IPS-18a (cell line): ENCODE measurements around the gene NDUFS2.
"Not testable (repeated sequence)": the region's sequence is repeated elsewhere in the genome, so short reads cannot be mapped to it uniquely, and the experiment has no call there.

Experiments used
- H3K27ac ChIP-seq: one replicate; pipeline ENCODE4 v1.5.1; 2013; ENCODE audit warnings: low read length
- H3K27me3 ChIP-seq: one replicate; pipeline ENCODE4 v1.6.1; 2013; ENCODE audit warnings: mild to moderate bottlenecking, low read length; ENCODE audit not compliant: control insufficient read depth, insufficient read depth
- H3K36me3 ChIP-seq: one replicate; pipeline ENCODE4 v1.6.1; 2013; ENCODE audit warnings: low read depth, low read length; ENCODE audit not compliant: control insufficient read depth
- H3K4me1 ChIP-seq: one replicate; pipeline ENCODE4 v1.6.1; 2013; ENCODE audit warnings: low read depth, low read length; ENCODE audit not compliant: control insufficient read depth
- H3K4me3 ChIP-seq: one replicate; pipeline ENCODE4 v1.5.1; 2013; ENCODE audit warnings: low read length
- H3K9ac ChIP-seq: one replicate; pipeline ENCODE4 v1.6.1; 2013; ENCODE audit warnings: mild to moderate bottlenecking, low read length, moderate library complexity
- H3K9me3 ChIP-seq: one replicate; pipeline ENCODE4 v1.6.1; 2013; ENCODE audit warnings: low read depth, low read length; ENCODE audit not compliant: control insufficient read depth

The NDUFS2 gene

GRCh38 chr1:161242313-161242712 is 40.1 kb downstream of the NDUFS2 start:
- Histone ChIP-seq H3K27me3 (no peaks in the 10 kb centered on the region), H3K9ac (no peak overlapping the region), H3K27ac (no peak overlapping the region), H3K9me3 (no peaks in the 10 kb centered on the region), H3K4me1 (no peaks in the 10 kb centered on the region), H3K36me3 (no peaks in the 10 kb centered on the region), H3K4me3 (no peak overlapping the region)

DNA sequence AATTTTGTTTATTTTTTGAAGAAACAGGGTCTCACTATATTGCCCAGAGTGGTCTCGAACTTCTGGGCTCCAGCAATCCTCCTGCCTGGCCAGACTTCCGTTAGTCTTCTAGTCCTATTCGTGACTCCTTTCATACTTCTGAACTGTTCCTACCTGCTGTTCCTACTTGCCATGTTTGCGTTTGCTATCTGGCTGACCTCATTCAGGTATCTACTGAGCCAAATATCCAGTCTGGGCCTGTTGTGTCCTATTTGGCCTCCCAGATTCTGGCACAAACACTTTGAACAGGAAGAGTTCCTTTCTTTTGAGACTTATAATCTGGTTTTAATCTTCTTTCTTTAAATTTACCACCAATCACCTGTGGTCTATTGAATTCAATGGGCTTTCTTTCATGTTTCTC is 42.7 kb downstream of the NDUFS2 start:
- no peak overlapping the region for H3K4me3 ChIP-seq
- H3K9ac ChIP-seq = no peak overlapping the region
- no peak overlapping the region for H3K27ac ChIP-seq
- no peaks in the 10 kb centered on the region for H3K27me3 ChIP-seq
- H3K9me3 ChIP-seq = no peaks in the 10 kb centered on the region
- no peaks in the 10 kb centered on the region for H3K4me1 ChIP-seq
- H3K36me3 ChIP-seq = no peaks in the 10 kb centered on the region

GRCh38 chr1:161250100-161250499 is 47.9 kb downstream of the NDUFS2 start:
- not testable (repeated sequence) for H3K4me1 ChIP-seq, H3K9ac ChIP-seq, H3K36me3 ChIP-seq, H3K27me3 ChIP-seq, H3K9me3 ChIP-seq, H3K27ac ChIP-seq, H3K4me3 ChIP-seq

DNA sequence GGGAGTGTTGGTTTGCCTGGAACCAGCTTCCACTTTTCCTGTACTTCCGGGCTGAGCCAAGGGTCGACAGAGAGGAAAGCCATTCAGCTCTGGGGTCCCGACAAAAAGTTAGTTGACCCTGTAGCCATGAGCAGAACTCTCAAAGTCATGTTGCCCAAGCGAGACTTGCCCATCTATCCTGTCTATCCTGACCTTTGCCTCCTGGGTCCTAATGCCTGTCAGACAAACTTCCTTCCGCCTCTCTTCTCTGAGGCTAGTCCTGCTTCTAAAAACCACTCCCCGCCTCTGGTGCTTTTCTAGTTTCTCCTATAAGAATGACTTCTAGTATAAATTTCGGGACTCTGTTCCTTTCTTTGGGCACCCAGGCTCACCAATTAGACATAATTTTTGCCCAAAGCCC is 48.7 kb downstream of the NDUFS2 start:
- Histone ChIP-seq H3K9ac (no peak overlapping the region), H3K4me3 (no peak overlapping the region), H3K9me3 (no peaks in the 10 kb centered on the region), H3K4me1 (no peaks in the 10 kb centered on the region), H3K27me3 (no peaks in the 10 kb centered on the region), H3K36me3 (no peaks in the 10 kb centered on the region), H3K27ac (no peak overlapping the region)

DNA sequence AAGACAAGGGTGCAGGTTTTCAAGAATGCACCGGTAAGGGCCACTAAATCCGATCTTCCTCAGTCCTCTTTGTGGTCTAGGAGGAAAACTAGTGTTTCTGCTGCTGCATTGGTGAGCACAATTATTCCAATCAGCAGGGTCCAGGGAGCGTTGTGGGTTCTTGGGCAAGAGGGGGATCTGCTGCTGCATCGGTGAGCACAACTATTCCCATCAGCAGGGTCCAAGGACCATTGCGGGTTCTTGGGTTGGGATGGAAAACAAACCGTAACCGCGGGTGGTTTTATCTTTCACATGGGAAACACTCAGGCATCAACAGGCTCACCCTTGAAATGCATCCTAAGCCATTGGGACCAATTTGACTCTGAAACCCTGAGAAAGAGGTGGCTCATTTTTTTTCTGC is 49.4 kb downstream of the NDUFS2 start:
- Histone ChIP-seq H3K9me3 (no peaks in the 10 kb centered on the region), H3K27ac (no peak overlapping the region), H3K9ac (no peak overlapping the region), H3K4me1 (no peaks in the 10 kb centered on the region), H3K4me3 (no peak overlapping the region), H3K27me3 (no peaks in the 10 kb centered on the region), H3K36me3 (no peaks in the 10 kb centered on the region)

GRCh38 chr1:161255302-161255701 is 53.1 kb downstream of the NDUFS2 start:
- H3K9ac ChIP-seq, H3K27ac ChIP-seq, H3K9me3 ChIP-seq, H3K36me3 ChIP-seq, H3K4me3 ChIP-seq, H3K4me1 ChIP-seq: not testable (repeated sequence)
- peaks cover 28% of the 10 kb centered on the region for H3K27me3 ChIP-seq

GRCh38 chr1:161255955-161256520 is 53.9 kb downstream of the NDUFS2 start:
- not testable (repeated sequence) for H3K36me3 ChIP-seq, H3K9ac ChIP-seq, H3K27ac ChIP-seq, H3K4me1 ChIP-seq, H3K9me3 ChIP-seq, H3K4me3 ChIP-seq
- H3K27me3 ChIP-seq = peaks cover 35% of the 10 kb centered on the region

- H3K9me3 ChIP-seq = not testable (repeated sequence)
- peaks cover 45% of the 10 kb centered on the region for H3K27me3 ChIP-seq
Observed at GRCh38 chr1:161257109-161257508, 54.9 kb downstream of the NDUFS2 start.

DNA sequence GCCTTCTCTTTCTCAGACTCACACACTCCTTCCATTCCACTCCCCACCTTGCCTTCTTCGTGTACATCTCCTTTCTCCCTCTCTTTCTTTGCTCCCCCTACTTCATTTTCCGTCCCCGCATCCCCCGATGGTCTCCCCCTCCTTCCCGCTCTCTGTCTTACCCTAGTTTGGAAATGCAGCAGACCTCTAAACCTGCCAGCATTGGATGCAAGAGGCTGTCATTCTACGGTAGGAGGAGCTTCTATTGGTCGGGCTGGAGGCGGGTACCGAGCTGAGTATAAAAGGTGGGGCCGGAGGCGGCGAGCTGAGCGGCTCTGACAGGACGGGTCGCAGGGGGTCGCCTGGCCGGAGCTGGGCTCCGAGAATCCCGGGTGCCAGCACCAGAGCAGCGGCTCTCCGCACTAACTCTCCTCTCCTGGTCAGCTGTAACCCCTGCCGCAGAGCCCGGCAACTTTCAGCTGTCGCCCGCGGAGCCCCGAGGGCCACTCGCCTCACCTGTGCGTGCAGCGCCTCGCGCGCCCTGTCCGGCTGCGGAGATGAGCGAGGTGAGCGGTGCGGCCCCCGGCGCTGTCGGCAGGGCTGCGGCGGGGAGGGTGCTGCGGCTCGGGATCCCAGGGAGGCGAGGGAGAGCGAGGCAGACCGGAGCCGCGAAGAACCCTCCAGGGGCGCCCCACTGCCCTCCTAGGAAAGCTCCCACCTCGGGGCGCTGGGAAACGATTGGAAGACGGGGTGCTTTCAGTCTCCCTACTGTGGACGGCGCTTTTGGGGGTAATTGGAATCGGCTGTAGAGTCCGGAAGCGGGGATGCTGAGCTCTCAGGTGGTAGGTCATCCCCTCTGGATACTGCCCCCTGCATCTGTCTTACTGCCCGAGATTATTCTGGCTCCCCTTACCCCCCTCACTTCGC is 56.5 kb downstream of the NDUFS2 start, which contains the start of gene PCP4L1:
TSS of gene PCP4L1 (plus strand) at position 307 of the 906 bp plus-strand sequence. CDS start at position 537, 230 bp downstream.
- Histone ChIP-seq H3K27me3 (peaks cover 50% of the 10 kb centered on the region), H3K9me3 (peaks cover 3% of the 10 kb centered on the region), H3K27ac (no peak within 1 kb of the TSS), H3K9ac (no peak within 1 kb of the TSS), H3K4me3 (peak within 1 kb of the TSS; percentile 65), H3K36me3 (no peaks in the 10 kb centered on the region), H3K4me1 (peaks cover 4% of the 10 kb centered on the region)

More at GRCh38 chr1:161257109-161257508, 54.9 kb downstream of the NDUFS2 start:
- H3K4me1 ChIP-seq, H3K9ac ChIP-seq, H3K4me3 ChIP-seq, H3K27ac ChIP-seq, H3K36me3 ChIP-seq: not testable (repeated sequence)

- peak overlapping the region; percentile 65 for H3K4me3 ChIP-seq
- peaks cover 4% of the 10 kb centered on the region for H3K4me1 ChIP-seq
- H3K27me3 ChIP-seq = peaks cover 50% of the 10 kb centered on the region
- no peak overlapping the region for H3K9ac ChIP-seq
- no peaks in the 10 kb centered on the region for H3K36me3 ChIP-seq
- no peak overlapping the region for H3K27ac ChIP-seq
- peaks cover 3% of the 10 kb centered on the region for H3K9me3 ChIP-seq
Observed at GRCh38 chr1:161259345-161259702, 57.2 kb downstream of the NDUFS2 start.

- Histone ChIP-seq H3K9me3 (peaks cover 3% of the 10 kb centered on the region), H3K27me3 (peaks cover 50% of the 10 kb centered on the region), H3K27ac (no peak overlapping the region), H3K9ac (no peak overlapping the region), H3K36me3 (no peaks in the 10 kb centered on the region), H3K4me1 (peaks cover 4% of the 10 kb centered on the region), H3K4me3 (peak overlapping the region; percentile 65)
Observed at GRCh38 chr1:161259765-161260164, 57.6 kb downstream of the NDUFS2 start.
